Astrocyte of the cerebellum (primary cell): Measurements from ENCODE around the gene MTHFD2L.

ENCODE experiments used
- DNase-seq: peaks from one replicate; pipeline ENCODE4 v3.0.0-alpha.2; 2011; ENCODE audit warnings: low read depth
- H3K4me3 ChIP-seq: 2 replicates; pipeline ENCODE4 v1.5.1; 2011; ENCODE audit warnings: mild to moderate bottlenecking, low read depth, low read length, moderate library complexity
- in situ Hi-C: cut with HindIII; loops from 2 replicates; pipeline ENCODE4 v1.10.0; 2017; ENCODE audit warnings: low sequenced_read_pairs
- TF ChIP-seq, protein P1 (sequence below): IDR thresholded peaks from 2 replicates; pipeline ENCODE4 v1.5.1; 2012; ENCODE audit warnings: low read length, low read depth, moderate library complexity, mild to moderate bottlenecking; ENCODE audit errors: missing control alignments

The MTHFD2L gene

DNA sequence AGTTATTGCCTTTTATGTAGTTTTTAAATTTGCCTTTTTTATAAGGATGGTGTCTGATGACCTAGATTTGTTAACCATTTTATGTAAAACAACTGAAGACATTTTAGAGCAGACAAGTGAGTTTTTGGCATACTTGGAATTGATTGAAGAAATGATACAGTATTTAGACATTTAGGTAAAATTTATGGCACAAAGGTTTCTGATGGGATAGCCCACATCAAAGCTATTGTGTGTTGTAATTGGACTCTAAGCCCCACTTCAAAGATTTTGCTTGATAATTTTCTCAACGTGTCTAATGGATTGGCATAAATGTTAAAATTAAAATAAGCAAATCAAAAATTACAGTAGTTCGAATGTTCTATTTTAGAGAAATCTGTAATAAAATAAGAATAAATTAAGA, 168.0 kb downstream of the MTHFD2L start:
- no peak overlapping the region for H3K4me3 ChIP-seq
- no peak for DNase-seq
- in situ Hi-C loops, result no loop called here
- TF ChIP-seq, protein P1, sequence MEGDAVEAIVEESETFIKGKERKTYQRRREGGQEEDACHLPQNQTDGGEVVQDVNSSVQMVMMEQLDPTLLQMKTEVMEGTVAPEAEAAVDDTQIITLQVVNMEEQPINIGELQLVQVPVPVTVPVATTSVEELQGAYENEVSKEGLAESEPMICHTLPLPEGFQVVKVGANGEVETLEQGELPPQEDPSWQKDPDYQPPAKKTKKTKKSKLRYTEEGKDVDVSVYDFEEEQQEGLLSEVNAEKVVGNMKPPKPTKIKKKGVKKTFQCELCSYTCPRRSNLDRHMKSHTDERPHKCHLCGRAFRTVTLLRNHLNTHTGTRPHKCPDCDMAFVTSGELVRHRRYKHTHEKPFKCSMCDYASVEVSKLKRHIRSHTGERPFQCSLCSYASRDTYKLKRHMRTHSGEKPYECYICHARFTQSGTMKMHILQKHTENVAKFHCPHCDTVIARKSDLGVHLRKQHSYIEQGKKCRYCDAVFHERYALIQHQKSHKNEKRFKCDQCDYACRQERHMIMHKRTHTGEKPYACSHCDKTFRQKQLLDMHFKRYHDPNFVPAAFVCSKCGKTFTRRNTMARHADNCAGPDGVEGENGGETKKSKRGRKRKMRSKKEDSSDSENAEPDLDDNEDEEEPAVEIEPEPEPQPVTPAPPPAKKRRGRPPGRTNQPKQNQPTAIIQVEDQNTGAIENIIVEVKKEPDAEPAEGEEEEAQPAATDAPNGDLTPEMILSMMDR, result no peak

DNA sequence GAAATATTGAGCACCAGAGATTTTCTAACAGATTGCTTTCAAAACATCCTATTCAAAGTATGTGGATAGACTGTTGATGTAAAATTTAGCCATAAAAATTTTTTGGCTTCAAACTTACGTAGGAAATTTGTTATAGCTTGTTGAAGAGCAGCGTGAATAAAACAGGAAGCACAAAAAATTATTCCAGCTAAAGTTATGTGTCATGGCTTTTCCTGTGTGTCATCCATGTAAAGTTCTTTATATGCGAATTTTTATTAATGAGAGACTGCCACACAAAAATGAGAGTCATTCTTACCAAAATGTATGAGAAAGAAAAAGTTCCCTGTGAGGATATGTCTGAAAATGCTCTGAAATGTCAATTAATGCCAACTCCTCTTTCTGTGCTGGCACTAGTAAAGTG, 169.8 kb downstream of the MTHFD2L start:
- no peak overlapping the region for H3K4me3 ChIP-seq
- TF ChIP-seq, protein P1, result no peak
- DNase-seq, result no peak
- in situ Hi-C loops, result no loop called here

DNA sequence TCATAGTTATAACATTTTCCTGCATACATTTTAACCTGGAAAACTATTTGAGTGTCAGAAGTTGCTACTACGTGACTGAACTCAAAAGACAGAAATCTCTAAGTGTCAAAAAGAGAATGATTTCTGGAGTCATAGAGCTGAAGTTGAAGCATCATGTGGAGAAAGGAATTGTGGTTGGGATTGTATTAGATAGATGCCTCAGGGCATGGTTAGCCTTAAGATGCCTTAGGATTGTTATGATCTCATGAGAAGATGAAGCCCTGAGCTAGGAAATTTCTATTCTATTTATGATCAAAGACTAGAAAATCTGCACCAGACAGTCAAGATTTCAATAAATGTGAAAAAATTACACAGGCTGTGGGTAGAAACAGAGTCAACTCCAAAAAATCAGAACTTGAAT, 170.6 kb downstream of the MTHFD2L start:
- in situ Hi-C loops, result no loop called here
- no peak for DNase-seq

DNA sequence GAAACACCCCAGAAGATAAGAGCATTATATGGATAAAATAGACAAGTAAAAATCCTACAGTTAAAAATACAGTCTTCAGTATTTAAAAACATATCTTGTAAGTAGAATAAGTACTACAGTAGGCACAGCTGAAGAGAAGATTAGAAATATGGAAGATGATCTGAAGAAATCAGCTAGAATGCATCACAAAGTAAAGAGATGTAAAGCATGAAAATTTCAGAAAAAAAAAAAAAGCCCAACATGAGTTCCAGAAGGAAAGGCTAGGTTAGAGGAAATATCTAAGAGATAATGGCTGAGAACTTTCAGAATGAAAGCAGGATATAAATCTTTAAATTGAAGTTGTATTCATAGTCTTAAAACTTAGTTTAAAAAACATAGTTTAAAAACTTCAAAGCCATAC, 171.4 kb downstream of the MTHFD2L start:
- H3K4me3 ChIP-seq, result no peak overlapping the region
- TF ChIP-seq, protein P1, result no peak
- in situ Hi-C loops, result no loop called here
- DNase-seq, result no peak

More for the DNA sequence above, 170.6 kb downstream of the MTHFD2L start:
- no peak overlapping the region for H3K4me3 ChIP-seq
- TF ChIP-seq, protein P1, result no peak

DNA sequence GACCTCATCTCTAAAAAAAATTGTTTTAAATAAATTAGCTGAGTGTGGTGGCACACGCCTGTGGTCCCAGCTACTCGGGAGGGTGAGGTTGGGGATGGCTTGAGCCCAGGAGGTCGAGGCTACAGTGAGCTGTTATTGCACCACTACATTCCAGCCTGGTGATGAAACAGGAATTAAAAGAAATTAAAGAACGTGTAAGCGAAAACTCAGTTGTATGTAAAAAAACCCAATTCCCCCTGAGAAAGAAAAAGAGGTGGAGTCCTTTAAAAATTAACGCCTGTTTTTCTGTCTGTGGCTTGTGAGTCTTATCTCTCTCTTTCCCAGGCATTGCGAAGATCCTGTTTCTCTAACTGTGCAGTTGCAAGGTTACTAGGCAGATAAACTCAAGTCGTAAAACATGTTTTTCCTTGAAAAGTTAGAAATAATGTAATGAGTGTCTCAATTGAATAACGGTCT, 172.4 kb downstream of the MTHFD2L start:
- DNase-seq, result no peak
- in situ Hi-C loops, result no loop called here
- TF ChIP-seq, protein P1, result no peak
- H3K4me3 ChIP-seq, result no peak overlapping the region

DNA sequence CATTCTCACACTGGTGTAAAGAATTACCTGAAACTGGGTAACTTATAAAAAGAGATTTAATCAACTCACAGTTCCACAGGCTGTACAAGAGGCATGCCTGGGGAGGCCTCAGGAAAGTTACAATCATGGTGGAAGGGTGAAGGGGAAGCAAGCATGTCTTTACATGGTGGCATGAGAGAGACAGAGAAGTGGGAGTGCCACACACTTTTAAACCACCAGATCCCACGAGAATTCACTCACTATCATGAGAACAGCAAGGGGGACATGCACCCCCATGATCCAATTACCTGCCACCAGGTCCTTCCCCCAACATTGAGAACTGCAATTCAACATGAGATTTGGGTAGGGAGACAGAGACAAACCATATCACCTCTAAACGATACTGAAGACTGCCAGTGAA, 173.3 kb downstream of the MTHFD2L start:
- TF ChIP-seq, protein P1, result no peak
- H3K4me3 ChIP-seq, result no peak overlapping the region
- in situ Hi-C loops, result no loop called here
- no peak for DNase-seq

DNA sequence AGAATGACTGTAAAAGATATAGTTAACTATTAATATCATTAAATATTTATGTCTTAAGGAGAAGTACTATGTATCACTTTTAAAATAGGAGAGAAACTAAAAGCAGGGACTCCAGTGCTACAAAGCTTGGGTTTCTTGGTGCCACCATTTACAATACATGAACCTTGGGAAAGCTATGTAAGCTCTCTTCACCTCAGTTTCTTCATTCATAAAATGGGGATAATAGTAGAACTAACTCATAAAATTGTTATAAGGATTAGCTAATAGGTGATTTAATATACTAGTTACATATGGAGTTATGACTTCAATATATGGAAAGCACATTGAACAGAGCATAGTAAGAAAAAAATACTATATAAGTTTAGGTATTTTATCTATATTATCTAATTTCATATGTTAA, 174.0 kb downstream of the MTHFD2L start:
- no peak overlapping the region for H3K4me3 ChIP-seq
- in situ Hi-C loops, result no loop called here
- DNase-seq, result no peak
- TF ChIP-seq, protein P1, result no peak
